ENCODE results near the gene NBEAL2. TPM values are rescaled to one million over a fixed set of nuclear protein-coding genes. Genes with fewer than 3 reads are reported as not detected.

Gene NBEAL2
- total RNA-seq, 2 donors from 2014 or later: 75.7 to 122 TPM

GRCh38 chr3:47000198-47000815 lies 20.8 kb downstream of the NBEAL2 start:
- ATAC-seq (peak in 1 of 2 donors; percentile 70), DNase-seq (ENCODE audit: low spot score in 2 of 2) (no peak)
- Mint-ChIP-seq H3K27ac (peak overlapping the region in 1 of 2 donors; percentile 5), H3K9me3 (no peaks in the 10 kb centered on the region), H3K36me3 (peaks cover 0 to 10% of the 10 kb centered on the region in 2 donors)

- ATAC-seq (no peak), DNase-seq (ENCODE audit: low spot score in 2 of 2) (no peak)
- H3K9me3 Mint-ChIP-seq: no peaks in the 10 kb centered on the region
- H3K27ac Mint-ChIP-seq: peak overlapping the region in 1 of 2 donors; percentile 5
- peaks cover 0 to 10% of the 10 kb centered on the region in 2 donors for H3K36me3 Mint-ChIP-seq
These were observed 21.7 kb downstream of the NBEAL2 start for GRCh38 chr3:47000922-47001730.

- H3K27ac Mint-ChIP-seq: no peak overlapping the region
- ATAC-seq (no peak), DNase-seq (ENCODE audit: low spot score in 2 of 2) (no peak)
- H3K36me3 Mint-ChIP-seq: peaks cover 0 to 10% of the 10 kb centered on the region in 2 donors
- H3K9me3 Mint-ChIP-seq: no peaks in the 10 kb centered on the region
These were observed 22.3 kb downstream of the NBEAL2 start for GRCh38 chr3:47001731-47002170.

GRCh38 chr3:47002171-47003055 lies 22.9 kb downstream of the NBEAL2 start:
- no peak for ATAC-seq
- no peaks in the 10 kb centered on the region for H3K9me3 Mint-ChIP-seq
- peaks cover 0 to 10% of the 10 kb centered on the region in 2 donors for H3K36me3 Mint-ChIP-seq
- H3K27ac Mint-ChIP-seq: no peak overlapping the region
- no peak for DNase-seq (ENCODE audit: low spot score in 2 of 2)

GRCh38 chr3:47003056-47003410 lies 23.6 kb downstream of the NBEAL2 start:
- H3K36me3 Mint-ChIP-seq: peaks cover 0 to 9% of the 10 kb centered on the region in 2 donors
- ATAC-seq (no peak), DNase-seq (ENCODE audit: low spot score in 2 of 2) (no peak)
- peak overlapping the region in 1 of 2 donors; percentile 44 for H3K27ac Mint-ChIP-seq
- no peaks in the 10 kb centered on the region for H3K9me3 Mint-ChIP-seq

- ATAC-seq: no peak
- DNase-seq (ENCODE audit: low spot score in 2 of 2): no peak
- H3K9me3 Mint-ChIP-seq: no peaks in the 10 kb centered on the region
- peaks cover 0 to 6% of the 10 kb centered on the region in 2 donors for H3K36me3 Mint-ChIP-seq
- peak overlapping the region in 1 of 2 donors; percentile 44 for H3K27ac Mint-ChIP-seq
These were observed 24.2 kb downstream of the NBEAL2 start for GRCh38 chr3:47003461-47004368.

- Mint-ChIP-seq H3K36me3 (peaks cover 0 to 6% of the 10 kb centered on the region in 2 donors), H3K27ac (peak overlapping the region; percentile 14 to 44), H3K9me3 (no peaks in the 10 kb centered on the region)
- DNase-seq (ENCODE audit: low spot score in 2 of 2) (no peak), ATAC-seq (no peak)
These were observed 25.1 kb downstream of the NBEAL2 start for GRCh38 chr3:47004369-47005211.

- Mint-ChIP-seq H3K27ac (no peak overlapping the region), H3K9me3 (no peaks in the 10 kb centered on the region), H3K36me3 (peaks cover 0 to 6% of the 10 kb centered on the region in 2 donors)
- no peak for DNase-seq (ENCODE audit: low spot score in 2 of 2)
- ATAC-seq: no peak
These were observed 26.0 kb downstream of the NBEAL2 start for GRCh38 chr3:47005212-47006144.

GRCh38 chr3:47006145-47006651 lies 26.7 kb downstream of the NBEAL2 start:
- Mint-ChIP-seq H3K9me3 (no peaks in the 10 kb centered on the region), H3K36me3 (peaks cover 0 to 7% of the 10 kb centered on the region in 2 donors), H3K27ac (peak overlapping the region in 1 of 2 donors; percentile 32)
- no peak for DNase-seq (ENCODE audit: low spot score in 2 of 2)
- no peak for ATAC-seq

GRCh38 chr3:47007001-47007400 lies 27.5 kb downstream of the NBEAL2 start:
- peak in 1 of 2 donors; percentile 16 for DNase-seq (ENCODE audit: low spot score in 2 of 2)
- peak overlapping the region; percentile 40 to 66 for H3K27ac Mint-ChIP-seq
- H3K36me3 Mint-ChIP-seq: peaks cover 0 to 7% of the 10 kb centered on the region in 2 donors
- ATAC-seq: no peak
- H3K9me3 Mint-ChIP-seq: no peaks in the 10 kb centered on the region

GRCh38 chr3:47007482-47008233 lies 28.2 kb downstream of the NBEAL2 start:
- ATAC-seq (no peak), DNase-seq (ENCODE audit: low spot score in 2 of 2) (peak in 1 of 2 donors; percentile 51)
- no peaks in the 10 kb centered on the region for H3K9me3 Mint-ChIP-seq

GRCh38 chr3:47008234-47008796 lies 28.8 kb downstream of the NBEAL2 start:
- DNase-seq (ENCODE audit: low spot score in 2 of 2): peak in 1 of 2 donors; percentile 45
- Mint-ChIP-seq H3K36me3 (peaks cover 0 to 7% of the 10 kb centered on the region in 2 donors), H3K9me3 (no peaks in the 10 kb centered on the region), H3K27ac (no peak overlapping the region)
- no peak for ATAC-seq

More at GRCh38 chr3:47007482-47008233, 28.2 kb downstream of the NBEAL2 start:
- H3K27ac Mint-ChIP-seq: peak overlapping the region in 1 of 2 donors; percentile 66
- H3K36me3 Mint-ChIP-seq: peaks cover 0 to 7% of the 10 kb centered on the region in 2 donors

- no peak overlapping the region for H3K27ac Mint-ChIP-seq
- DNase-seq (ENCODE audit: low spot score in 2 of 2): no peak
- ATAC-seq: no peak
- H3K9me3 Mint-ChIP-seq: no peaks in the 10 kb centered on the region
- H3K36me3 Mint-ChIP-seq: peaks cover 0 to 7% of the 10 kb centered on the region in 2 donors
These were observed 29.4 kb downstream of the NBEAL2 start for GRCh38 chr3:47008851-47009224.
